Hematopoietic multipotent progenitor cell treated with erythropoietin and hydrocortisone succinate and interleukin-3 and kit ligand, for 15 days (in vitro differentiated cells): ENCODE results near the gene PKP2.
"Not testable (repeated sequence)": the region's sequence is repeated elsewhere in the genome, so short reads cannot be mapped to it uniquely, and the experiment has no call there.

Experiments used
- DNase-seq: peaks from one replicate; pipeline ENCODE4 v3.0.0-alpha.2; 2015; ENCODE audit warnings: low spot score

The PKP2 gene

DNA sequence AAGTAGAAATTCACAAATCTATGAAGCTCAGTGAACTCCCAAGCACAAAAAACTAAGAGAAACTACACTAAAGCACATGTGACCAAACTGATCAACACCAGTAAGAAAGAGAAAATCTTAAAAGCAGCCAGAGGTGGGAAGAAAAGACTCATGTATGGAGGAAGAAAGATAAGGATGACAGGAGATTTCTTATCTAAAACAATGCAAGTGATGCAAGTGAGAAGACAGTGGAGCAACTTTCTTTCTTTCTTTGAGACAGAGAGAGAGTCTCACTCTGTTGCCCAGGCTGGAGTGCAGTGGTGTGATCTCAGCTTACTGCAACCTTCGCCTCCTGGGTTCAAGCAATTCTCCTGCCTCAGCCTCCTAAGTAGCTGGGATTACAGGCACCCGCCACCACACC is 34.9 kb downstream of the PKP2 start:
- not testable (repeated sequence) for DNase-seq

DNA sequence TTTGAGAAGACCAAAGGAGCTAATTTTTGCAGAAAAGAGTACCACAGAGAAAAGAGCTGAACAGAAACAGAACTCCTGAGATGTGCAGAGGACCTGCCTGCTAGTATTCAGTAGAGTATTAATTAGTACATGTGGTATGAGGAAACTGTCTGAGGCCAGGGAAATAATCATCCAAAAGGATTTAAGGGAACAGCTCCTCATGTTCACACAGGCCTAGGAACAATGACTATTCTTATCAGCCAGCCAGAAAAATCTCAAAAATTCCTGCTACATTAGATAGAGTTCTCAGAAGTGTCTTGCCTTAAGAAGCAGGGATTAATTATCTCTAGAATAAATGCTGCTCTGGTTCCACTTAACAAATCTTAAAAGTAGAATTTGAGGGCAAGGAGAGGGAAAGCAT is 36.4 kb downstream of the PKP2 start:
- DNase-seq: no peak

DNA sequence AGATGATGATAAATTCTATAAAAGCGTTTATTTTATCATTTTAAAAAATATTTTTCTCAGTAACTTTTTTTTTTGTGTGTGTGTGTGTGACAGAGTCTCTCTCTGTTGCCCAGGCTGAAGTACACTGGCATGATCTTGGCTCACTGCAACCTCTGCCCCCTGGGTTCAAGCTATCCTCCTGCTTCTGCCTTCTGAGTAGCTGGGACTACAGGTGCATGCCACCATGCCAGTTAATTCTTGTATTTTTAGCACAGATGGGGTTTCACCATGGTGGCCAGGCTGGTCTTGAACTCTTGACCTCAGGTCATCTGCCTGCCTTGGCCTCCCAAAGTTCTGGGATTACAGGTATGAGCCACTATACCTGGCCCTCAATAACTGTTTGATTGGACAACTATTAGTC is 37.2 kb downstream of the PKP2 start:
- no peak for DNase-seq

DNA sequence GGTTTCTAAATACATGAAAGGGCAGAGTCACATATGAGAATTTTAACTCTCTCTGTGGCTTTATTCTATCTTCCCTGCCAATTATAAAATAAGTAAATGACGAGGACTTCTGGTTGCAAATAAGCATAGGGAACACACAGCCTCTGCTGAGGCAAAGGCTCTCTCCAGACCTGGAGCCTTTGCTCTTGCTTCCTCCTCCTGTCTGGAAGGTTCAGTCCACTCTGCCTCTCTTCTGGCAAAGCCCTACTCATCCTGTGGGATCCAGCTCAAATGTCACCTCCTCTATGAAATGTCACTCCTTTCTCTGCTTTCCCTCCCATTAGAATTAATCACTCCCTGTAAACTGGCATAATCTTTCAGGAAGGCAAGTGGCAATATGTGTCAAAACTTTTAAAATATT is 41.9 kb downstream of the PKP2 start:
- DNase-seq: no peak

DNA sequence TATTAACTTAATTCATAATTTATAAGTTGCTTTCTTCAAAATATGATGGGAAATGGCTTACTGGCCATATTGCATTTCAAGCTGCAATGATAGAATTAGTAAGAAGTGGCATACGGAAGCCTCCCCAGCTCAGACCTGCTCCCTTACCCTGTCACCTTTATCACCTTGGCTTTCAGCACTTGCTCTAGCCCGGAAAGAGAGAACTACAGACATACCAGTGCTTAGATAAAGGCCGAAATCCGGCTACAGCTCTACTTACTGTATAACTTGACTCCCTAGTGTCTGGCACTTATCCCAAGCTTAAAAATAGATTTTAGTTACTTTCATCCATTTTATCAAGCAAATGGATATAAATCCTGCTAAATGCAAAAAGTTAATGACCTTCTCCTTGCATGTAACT is 42.5 kb downstream of the PKP2 start:
- no peak for DNase-seq

DNA sequence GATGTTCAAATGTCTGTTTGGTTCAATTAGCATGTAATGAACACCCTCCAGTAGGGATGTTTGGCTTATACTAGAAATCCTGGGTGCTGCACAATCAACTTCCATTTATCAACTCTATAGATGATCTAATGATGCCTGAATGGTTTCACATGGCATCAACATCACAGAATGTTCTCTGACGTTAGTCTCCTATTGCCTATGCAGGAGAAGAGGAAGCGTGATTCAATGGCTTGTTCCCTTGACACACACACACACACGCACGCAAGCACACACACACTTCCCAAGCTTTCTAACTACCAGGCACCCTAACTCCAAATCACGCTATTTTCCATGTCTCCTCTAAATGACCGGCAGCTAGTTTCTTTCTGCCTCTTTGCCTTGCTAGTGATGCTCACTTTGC is 49.3 kb downstream of the PKP2 start:
- no peak for DNase-seq

DNA sequence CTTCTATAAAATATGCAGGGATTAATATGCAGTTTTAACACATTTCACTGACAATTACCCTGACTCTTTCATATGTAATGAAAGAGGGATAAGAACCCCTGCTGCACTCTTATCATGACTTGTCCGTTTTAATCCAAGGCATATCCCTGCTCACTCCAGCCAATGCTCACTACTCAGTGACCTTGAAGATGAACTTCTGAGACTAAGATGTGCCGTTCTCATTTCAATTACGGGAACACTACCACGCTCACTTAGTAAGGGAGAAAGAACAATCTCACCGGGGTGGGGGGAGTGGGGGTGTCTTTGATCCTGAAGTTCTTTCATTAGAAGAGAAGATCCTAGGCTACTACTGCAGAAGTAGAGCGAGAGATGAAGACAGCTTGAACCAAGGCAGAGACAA is 50.5 kb downstream of the PKP2 start:
- DNase-seq: no peak

DNA sequence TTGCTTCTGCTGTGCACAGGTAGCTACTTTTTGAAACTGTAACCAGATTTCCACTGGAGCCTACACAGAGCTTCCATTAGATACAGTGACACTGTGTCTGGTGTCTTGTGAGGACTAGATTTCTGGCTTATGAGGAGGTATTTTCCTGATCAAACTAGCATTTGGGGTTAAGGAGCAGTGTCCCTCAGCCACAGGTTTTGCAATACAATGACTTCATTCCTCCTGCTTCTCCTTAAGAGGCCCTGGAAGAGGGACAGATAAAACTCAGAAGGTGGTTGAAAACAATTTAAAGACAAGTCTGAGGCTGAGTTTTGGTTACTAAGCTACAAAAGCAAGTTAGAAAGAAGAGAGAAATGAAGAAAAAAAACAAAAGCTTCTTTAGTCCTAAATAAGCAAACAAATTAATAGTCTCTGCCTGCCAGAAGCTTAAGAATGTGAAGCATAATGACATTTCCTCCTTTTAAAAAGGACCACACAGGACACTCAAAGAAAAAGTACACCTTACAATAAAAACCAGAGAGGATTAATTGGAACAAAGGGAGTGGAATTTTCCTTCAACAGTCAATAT is 53.0 kb downstream of the PKP2 start:
- DNase-seq: no peak

DNA sequence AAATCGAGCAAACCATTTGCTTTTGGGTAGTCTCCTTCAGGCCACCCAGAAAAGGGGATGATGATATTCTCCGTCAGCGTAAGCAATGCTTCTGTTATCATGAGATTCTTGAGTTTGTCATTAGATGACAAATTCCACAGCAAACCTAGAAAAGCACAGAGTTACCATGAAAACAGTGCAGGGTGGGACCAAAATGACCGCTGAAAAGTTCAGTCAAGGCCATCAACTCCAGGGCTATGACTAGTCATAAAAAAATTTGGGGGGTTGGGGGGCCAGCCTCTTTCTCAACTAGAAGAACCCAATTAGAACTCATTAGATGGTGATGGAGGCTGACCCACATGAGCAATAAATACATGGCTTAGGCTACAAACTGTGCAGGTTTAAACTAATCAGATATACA is 55.5 kb downstream of the PKP2 start:
- DNase-seq: no peak

DNA sequence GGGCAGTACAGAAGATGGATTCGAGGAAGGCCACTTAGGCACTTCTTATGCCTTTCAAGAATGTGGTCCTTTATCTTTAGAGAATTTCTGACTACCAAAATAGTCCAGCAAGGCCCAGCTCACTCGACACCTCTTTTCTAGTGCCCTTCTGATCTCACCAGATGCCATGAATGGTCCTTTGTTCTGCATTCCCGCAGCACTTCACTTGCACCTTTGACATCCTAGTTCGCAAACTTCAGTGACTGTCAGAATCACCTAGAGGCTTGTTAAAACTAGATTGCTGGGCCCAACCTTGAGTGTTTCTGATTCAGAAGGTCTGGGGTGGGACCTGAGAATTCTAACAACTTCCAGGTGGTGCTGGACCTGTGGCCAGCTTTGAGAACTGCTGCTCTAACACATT is 56.7 kb downstream of the PKP2 start:
- no peak for DNase-seq

DNA sequence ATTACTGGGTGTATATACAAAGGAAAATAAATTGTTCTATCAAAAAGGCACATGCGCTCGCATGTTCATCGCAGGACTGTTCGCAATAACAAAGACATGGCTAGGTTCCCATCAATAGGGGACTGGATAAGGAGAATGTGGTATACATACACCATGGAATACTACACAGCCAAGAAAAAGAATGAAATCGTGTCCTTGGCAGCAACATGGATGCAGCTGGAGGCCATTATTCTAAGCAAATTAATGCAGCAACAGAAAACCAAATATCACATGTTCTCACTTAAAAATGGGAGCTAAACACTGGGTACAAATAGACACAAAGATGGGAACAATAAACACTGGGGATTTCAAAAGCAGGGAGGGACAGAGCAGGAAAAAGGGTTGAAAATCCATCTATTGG is 58.6 kb downstream of the PKP2 start:
- no peak for DNase-seq

DNA sequence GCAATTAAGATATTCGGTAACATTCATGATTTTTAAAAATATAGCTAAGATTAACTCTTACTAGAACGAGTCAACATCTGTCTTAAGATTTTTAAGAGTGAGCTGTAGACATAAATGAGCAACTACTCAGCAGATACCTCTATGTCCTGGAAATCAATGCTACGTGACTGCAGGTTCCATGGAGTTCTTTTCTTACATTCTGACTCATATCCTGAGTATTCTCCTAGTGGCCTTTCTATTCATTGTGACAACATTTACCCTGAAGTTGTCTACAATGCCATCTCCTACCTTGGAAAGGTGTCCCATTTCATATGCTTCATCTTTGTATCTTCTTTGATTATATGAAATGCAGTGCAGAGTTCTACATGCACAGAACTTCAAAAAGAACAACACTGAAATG is 59.9 kb downstream of the PKP2 start:
- no peak for DNase-seq

DNA sequence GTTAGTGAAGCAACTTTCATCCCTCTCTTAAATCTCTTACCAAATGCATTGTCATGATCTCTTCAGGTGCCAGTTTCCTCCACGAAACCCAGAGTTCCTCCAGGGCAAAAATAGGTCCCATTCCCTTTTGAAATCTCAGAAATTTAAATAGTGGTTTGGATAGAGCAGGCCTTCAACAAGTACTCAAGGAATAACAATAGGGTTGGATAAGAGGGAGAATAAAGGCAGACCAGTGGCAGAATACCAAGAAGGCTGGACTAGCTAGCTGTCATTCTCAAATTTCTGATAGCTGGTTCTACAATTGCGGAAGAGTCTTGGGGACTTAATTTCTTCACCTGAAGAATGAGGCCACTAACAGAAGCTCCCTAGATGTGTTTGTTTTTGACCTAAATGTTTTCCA is 62.5 kb downstream of the PKP2 start:
- DNase-seq: no peak

DNA sequence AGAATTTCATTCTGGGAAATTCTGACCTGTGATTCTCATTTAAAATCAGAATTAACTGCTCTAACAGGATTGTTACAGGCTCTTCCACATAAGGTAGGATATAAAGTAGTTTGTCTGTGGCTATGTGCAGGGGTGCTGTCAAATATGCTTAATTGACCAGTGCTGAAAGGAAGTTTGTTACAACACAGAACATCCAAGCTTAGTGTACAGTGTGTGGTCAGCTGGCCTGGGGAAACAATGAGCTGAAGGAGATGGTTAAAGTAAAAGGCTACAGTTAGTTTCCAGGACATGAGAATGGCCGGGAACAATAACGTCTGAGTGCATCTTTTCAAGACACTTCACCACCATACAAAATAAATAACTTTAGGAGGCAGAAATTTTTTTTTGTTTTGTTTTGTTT is 68.0 kb downstream of the PKP2 start:
- no peak for DNase-seq

DNA sequence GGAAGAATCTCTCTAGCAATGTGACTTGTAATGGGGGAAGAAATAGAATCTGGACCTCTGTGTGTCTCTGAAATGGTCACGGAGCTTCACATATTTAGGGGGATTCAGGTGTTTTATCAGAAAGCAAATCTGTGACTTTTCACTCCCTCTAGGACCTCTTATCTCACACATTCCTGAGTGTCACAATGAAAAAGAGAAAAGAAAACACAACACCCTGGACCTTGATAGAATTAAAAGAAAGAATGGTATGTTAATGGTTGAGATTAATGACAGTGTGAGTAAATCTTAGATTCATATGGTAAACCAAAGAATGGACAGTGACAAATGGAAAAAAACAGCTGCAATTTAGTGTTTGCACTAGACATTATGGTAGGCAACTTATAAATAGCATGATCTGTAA is 68.5 kb downstream of the PKP2 start:
- DNase-seq: no peak

DNA sequence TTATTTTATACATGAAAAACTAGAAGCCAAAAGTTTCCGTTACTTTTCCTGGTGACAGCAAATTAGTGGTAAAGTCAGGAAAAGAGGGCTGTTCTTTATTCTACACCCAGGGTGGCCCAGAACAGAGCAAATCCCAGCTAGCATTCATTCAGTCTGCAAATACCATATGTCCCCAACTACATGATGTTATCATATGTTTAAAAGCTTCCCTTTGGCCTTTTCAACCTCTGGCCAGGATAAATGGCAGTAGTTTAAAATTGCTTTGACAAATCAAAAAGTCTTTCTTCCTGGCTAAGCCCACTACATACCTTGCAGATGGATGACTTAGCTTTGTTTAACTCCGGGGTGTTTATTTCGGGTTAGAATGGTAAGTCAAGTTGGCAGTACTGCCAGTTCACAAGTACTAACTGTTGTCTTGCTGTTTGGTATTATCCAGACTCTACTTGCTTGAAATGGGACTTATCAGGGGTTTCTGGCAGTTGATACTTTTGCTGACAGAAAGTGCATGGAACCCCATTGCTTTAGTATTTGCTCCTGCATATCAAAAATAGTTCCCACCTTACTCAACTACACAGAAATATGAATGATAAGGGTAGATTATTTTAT is 69.7 kb downstream of the PKP2 start:
- no peak for DNase-seq

DNA sequence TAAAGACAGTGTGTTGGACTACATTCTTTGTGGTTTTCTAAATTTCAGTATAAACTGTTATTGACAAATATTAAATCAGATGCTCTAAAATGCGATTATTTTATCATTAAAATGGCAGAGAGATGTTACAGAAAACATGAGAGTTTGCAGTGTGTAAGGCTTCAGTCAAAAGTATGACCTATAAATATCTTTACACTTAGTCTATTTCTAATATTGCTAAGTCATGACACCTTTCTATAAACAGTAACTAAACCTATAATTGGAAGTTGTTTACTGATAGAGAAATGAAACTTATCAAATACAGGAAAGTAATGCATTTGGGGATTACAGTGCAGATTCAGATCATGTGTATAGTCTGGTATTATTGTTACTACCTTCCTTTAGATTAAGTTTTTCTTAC is 72.0 kb downstream of the PKP2 start:
- no peak for DNase-seq

DNA sequence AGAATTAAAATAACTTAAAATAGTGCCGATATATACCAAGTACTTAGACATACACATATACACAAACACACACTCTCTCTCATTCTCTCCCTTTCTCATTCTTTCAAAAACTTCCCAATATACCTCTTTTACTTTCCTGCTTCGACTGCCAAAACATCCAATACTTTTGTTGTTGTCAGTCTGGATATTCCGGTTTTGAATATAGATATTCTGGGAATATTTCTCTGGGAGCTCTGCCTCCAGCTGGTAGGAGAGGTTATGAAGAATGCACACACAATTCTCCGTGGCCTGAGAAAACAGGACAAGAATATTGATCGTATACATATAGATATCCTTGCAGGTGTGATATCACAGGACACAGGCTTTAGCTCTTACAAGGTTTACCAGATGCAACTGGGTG is 74.2 kb downstream of the PKP2 start:
- DNase-seq: no peak

DNA sequence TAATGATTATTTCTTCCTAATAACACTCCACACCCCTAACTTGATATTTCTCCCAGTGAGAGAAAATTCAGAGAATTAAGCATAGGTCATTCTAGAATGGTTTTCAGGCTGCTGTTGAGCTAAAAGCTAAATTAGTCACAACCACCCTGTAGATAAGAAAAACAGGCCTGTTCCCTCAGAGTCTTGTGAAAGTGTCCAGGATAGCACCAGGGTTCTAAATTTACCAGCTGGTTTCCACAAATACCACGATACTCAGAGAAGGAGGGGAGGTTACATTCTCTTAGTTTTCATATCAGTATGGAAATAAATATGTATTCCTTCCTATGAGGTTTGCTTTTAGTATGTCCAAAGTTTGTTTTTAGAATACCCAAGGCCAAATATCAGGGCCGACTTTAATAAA is 74.9 kb downstream of the PKP2 start:
- DNase-seq: no peak

DNA sequence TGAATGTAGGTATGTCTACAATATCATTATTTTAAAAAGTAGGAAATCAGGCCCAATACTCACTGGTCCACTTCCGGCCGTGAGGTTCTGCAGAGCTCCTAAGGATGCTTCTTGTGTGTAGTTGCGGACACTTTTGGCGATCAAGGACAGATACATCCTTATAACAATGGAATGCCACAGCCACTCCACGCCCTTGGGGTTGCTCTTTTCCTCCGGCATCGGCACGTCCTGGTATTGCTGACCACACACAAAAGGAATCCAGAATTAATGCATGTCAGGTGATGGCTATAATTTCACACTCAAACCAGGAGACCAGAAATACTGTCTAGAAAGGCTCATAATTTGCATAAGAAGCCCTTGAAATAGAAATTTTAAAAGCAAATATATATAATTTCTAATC is 75.3 kb downstream of the PKP2 start:
- DNase-seq: no peak

DNA sequence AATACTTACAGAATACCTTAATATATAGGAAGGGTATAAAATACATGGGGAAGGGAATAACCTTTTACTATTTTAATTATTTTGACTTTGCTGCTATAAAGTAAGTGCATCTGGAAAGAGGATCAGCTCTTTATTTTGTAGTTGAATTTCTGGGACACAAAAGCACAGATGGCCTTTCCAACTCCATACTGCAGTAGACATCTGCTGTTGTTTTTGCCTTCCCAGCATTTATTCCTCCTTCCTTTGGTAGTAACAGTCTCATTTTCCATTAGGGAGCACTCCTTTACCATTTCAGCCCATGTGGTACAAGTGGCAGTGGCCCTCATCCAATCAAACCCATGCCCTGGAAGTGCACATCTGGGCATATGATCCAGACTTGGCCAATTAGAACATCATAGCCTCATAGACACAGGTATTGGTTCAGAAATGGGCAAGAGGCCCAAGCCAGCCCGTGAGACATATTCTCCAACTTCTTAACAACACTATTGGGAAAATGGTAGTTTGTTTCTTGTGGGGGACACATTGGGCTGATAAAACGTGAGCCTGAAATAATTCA is 76.1 kb downstream of the PKP2 start:
- no peak for DNase-seq

DNA sequence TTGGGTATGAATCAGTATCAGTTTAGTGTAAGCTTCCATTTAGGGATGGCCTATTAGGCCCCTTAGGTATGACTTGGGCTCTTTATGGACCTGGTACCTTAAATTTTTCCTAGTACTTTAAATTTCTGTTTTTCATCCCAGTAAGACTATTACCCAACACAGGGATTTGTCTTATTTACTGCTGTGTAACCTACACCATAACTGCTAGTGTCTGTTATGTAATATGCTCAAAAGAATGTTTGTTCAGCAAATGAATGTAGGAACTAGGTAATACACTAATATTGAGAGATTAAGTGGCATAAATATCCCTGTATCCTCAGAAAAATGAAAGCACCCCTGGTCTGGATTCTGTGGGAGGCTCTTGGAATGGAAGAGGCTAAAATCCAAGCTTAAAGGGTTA is 77.2 kb downstream of the PKP2 start:
- DNase-seq: no peak

DNA sequence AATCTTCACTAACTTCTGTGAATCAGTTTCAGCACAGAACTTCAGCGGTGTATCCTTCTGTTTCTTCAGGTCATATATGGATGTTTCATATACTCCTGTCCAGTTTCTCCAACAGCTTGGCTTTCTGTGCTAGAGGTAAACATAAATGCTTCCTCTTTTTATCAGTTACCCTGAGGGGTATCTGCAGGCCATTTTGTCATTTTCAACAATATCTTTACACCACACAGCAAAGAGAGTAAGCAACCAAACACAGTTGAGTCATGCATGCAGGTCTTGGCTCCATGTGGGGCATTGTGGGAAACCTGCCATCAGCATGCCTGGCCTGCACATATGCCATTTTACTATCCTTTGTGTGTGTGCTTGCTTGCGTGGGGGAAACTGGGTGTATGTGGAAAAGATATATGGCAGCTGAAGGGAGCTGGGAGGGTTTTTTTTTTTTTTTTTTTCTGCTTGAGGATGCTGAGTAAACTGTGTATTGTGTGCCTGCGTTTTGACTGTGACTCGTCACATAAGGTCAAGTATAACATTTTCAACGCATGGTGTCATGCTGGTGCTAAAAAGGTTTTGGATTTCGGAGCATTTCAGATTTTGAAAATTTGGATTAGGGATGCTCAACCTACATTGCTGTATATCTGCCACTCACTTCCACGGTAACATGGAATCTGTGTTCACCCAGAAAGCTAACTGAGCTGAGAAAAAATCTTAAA is 84.7 kb downstream of the PKP2 start:
- DNase-seq: no peak

DNA sequence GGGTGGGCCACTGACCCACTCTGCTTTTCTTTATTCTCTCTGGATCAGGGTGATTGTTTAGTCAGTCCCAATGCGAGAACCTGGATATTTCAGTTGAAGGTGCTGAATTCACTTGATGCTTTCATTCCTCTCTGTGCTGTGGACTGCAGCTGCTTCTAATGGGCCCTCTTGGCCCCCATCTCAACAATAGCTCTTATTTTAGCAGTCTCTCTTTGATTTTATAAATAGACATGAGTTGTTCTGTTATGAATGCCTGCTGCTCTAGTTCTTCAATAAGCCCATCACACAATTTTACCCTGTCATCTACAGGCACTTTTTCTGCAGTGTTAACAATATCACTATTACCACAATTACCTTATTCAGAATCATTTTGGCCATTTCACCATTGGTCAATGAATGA is 86.7 kb downstream of the PKP2 start:
- no peak for DNase-seq
